Measurements from ENCODE around the gene SAP130. TPM values are rescaled to one million over a fixed set of nuclear protein-coding genes. Genes with fewer than 3 reads are reported as not detected.

Gene SAP130
- total and polyA plus RNA-seq, 2 of the 8 experiments (the other 6 are each of a cell fraction or from before 2014, with no cell fraction given): 51.4 to 54.3 TPM

Small RNAs within 50 kb of the gene (small RNA-seq; reads per million reads assigned to genes)
- gene AC012306.1 (ENCODE audit: insufficient read depth) (not detected), gene AC108059.3 (ENCODE audit: insufficient read depth) (not detected), gene RF00019 (ENCODE audit: insufficient read depth) (not detected)

Other genes starting within 250 kb of the SAP130 start
- gene WDR33, start 216.9 kb downstream of the SAP130 start, total RNA-seq (2021; fragmentation: NEBNext Ultra II Directional; extraction: Animal tissue kit (Norgen Biotek cat#: 25700)): 82.7 and 84.6 TPM in 2 replicates
- 12.7 and 18.1 TPM in 2 replicates for gene WDR33, start 216.9 kb downstream of the SAP130 start, polyA plus RNA-seq (2011; rRNA removed)
- 73.9 and 80.6 TPM in 2 replicates for gene POLR2D, start 169.9 kb downstream of the SAP130 start, total RNA-seq (2021; fragmentation: NEBNext Ultra II Directional; extraction: Animal tissue kit (Norgen Biotek cat#: 25700))
- 19.5 and 25.3 TPM in 2 replicates for gene POLR2D, start 169.9 kb downstream of the SAP130 start, polyA plus RNA-seq (2011; rRNA removed)
- 18.8 and 19.7 TPM in 2 replicates for gene AMMECR1L, start 142.1 kb downstream of the SAP130 start, total RNA-seq (2021; fragmentation: NEBNext Ultra II Directional; extraction: Animal tissue kit (Norgen Biotek cat#: 25700))
- gene AMMECR1L, start 142.1 kb downstream of the SAP130 start, polyA plus RNA-seq (2011; rRNA removed): 10.1 and 10.2 TPM in 2 replicates
- gene UGGT1, start 63.1 kb upstream of the SAP130 start, total RNA-seq (2021; fragmentation: NEBNext Ultra II Directional; extraction: Animal tissue kit (Norgen Biotek cat#: 25700)): 57.3 and 61.2 TPM in 2 replicates
- gene UGGT1, start 63.1 kb upstream of the SAP130 start, polyA plus RNA-seq (2011; rRNA removed): 13.8 and 14.9 TPM in 2 replicates

Data from H1 (cell line).